ENCODE results near the gene TTLL11.

TTLL11 gene

DNA sequence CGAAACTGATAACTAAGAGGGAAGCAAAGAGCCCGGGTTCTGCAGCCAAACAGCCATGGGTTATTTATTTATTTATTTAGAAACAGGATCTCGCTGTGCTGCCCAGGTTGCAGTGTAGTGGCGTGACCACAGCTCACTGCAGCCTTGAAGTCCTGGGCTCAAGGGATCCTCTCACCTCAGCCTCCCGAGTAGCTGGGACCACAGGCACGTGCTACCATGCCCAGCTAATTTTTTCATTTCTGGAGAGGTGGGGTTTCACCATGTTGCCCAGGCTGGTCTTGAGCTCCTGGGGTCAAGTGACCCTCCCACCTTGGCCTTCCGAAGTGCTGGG is 42.4 kb upstream of the TTLL11 start:
- DNase-seq (ENCODE audit: extremely low read depth, insufficient read length), result no peak
- Histone ChIP-seq H3K27me3 (replicated peaks; ENCODE audit: control insufficient read depth, insufficient read depth, low read length) (no peaks in the 10 kb centered on the region; the same call in 1 of the 2 replicates), H3K36me3 (ENCODE audit: control insufficient read depth, insufficient read depth, low read length) (no peaks in the 10 kb centered on the region), H3K4me3 (replicated peaks; ENCODE audit: low read depth, low read length) (no peak overlapping the region)
- TF ChIP-seq, protein P1, sequence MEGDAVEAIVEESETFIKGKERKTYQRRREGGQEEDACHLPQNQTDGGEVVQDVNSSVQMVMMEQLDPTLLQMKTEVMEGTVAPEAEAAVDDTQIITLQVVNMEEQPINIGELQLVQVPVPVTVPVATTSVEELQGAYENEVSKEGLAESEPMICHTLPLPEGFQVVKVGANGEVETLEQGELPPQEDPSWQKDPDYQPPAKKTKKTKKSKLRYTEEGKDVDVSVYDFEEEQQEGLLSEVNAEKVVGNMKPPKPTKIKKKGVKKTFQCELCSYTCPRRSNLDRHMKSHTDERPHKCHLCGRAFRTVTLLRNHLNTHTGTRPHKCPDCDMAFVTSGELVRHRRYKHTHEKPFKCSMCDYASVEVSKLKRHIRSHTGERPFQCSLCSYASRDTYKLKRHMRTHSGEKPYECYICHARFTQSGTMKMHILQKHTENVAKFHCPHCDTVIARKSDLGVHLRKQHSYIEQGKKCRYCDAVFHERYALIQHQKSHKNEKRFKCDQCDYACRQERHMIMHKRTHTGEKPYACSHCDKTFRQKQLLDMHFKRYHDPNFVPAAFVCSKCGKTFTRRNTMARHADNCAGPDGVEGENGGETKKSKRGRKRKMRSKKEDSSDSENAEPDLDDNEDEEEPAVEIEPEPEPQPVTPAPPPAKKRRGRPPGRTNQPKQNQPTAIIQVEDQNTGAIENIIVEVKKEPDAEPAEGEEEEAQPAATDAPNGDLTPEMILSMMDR (IDR thresholded peaks at IDR 0.05; ENCODE audit: insufficient read depth, low read length, poor library complexity, severe bottlenecking), result no peak

DNA sequence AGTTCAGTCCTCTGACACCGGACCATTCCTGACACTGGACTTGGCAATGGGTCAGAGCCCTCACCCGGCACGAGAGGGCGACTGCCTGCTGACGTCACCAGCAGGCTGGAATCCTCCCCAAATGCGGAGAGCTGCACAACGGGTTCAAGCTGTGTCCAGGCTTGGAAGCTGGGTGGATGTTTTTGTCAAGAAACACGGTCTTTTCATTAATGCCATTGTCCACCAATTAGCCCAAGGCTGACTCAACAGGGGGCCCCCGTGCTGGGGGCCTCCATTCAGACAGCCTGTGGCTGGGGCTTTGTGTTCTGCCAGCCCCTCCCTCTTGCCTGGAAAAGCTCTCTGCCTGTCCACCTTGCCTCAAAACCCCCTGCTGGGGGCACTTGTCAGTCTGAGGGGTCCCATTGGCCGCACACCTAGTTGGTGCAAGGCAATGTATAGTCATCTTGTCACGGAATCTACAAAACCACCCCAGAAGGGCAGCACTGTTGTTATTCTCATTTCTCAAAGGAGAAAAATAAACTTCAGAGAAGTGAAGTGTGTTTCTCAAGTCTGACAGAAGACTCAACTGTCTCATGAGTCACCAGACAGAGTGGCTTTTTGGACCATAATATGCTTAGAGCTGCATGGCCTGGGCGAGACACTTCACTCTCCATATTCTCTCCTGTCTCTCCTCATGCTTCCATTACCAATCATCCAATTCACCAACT is 41.9 kb upstream of the TTLL11 start:
- H3K4me3 ChIP-seq (replicated peaks; ENCODE audit: low read depth, low read length), result no peak overlapping the region
- DNase-seq (ENCODE audit: extremely low read depth, insufficient read length), result no peak
- TF ChIP-seq, protein P1 (IDR thresholded peaks at IDR 0.05; ENCODE audit: insufficient read depth, low read length, poor library complexity, severe bottlenecking), result no peak

DNA sequence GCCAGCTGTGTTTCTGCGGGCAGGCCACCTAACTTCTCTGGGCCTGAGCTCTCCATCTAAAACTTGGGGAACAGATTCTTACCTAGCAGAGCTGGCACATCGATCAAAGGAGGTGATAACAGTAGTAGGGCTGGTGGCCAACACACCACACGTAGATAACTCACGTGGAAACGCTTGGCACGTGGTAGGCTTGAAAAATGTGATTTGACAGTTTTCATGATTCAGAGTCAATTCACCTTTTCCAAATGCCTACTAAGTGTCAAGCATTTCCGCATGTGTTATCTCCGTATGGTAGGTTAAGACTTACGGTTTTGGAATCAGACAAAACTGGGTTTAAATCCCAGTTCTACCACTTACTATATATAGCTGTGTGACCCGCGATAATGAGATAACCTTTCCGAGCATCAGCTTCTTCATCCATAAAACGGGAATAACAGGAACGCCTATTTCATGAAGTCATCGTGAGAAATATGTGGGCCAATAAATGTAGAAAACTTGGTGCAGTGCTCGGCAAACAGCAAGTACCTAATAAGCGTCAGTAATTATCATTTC is 41.0 kb upstream of the TTLL11 start:
- no peak overlapping the region for H3K4me3 ChIP-seq (replicated peaks; ENCODE audit: low read depth, low read length)
- TF ChIP-seq, protein P1 (IDR thresholded peaks at IDR 0.05; ENCODE audit: insufficient read depth, low read length, poor library complexity, severe bottlenecking), result no peak
- no peak for DNase-seq (ENCODE audit: extremely low read depth, insufficient read length)
- no peaks in the 10 kb centered on the region for H3K36me3 ChIP-seq (ENCODE audit: control insufficient read depth, insufficient read depth, low read length)
- no peaks in the 10 kb centered on the region; the same call in 1 of the 2 replicates for H3K27me3 ChIP-seq (replicated peaks; ENCODE audit: control insufficient read depth, insufficient read depth, low read length)

More for the DNA sequence above, 41.9 kb upstream of the TTLL11 start:
- no peaks in the 10 kb centered on the region; the same call in 1 of the 2 replicates for H3K27me3 ChIP-seq (replicated peaks; ENCODE audit: control insufficient read depth, insufficient read depth, low read length)
- H3K36me3 ChIP-seq (ENCODE audit: control insufficient read depth, insufficient read depth, low read length), result no peaks in the 10 kb centered on the region

DNA sequence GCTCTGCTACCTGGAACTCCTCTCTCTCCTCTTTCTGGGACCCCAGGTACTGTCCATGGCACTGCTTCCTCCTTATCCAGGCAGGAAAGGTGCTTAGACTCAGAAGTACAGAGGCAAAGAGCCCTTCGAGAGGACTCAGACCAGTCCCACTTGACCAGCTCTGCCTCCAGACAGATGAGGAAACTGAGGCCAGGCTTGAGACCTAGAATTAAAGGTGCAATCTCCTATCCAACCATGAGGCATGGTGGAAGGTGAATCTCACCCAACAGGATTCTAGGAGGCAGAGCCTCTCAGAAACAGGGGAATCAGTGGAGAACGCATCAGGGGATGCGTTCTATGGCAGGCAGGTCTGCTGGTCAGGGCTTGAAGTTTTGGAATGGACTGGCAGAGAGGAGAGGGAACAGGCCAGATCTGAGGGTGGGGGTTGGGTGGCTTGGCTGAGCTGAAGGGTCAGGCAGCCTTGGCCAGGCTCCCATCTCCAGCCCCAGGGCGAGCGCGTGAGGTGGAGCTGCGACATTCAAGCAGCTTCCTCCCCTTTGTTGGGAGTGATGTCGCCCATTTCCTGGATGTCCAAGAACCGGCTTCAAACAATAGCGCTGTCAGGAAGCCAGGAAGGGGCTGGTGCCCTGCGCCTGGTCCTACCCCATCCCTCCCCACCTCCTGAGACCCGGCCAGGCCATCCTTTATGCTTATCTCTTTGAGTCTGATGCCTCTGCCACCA is 40.3 kb upstream of the TTLL11 start:
- no peaks in the 10 kb centered on the region; the same call in 1 of the 2 replicates for H3K27me3 ChIP-seq (replicated peaks; ENCODE audit: control insufficient read depth, insufficient read depth, low read length)
- H3K4me3 ChIP-seq (replicated peaks; ENCODE audit: low read depth, low read length), result no peak overlapping the region
- H3K36me3 ChIP-seq (ENCODE audit: control insufficient read depth, insufficient read depth, low read length), result no peaks in the 10 kb centered on the region
- DNase-seq (ENCODE audit: extremely low read depth, insufficient read length), result no peak
- TF ChIP-seq, protein P1 (IDR thresholded peaks at IDR 0.05; ENCODE audit: insufficient read depth, low read length, poor library complexity, severe bottlenecking), result no peak

DNA sequence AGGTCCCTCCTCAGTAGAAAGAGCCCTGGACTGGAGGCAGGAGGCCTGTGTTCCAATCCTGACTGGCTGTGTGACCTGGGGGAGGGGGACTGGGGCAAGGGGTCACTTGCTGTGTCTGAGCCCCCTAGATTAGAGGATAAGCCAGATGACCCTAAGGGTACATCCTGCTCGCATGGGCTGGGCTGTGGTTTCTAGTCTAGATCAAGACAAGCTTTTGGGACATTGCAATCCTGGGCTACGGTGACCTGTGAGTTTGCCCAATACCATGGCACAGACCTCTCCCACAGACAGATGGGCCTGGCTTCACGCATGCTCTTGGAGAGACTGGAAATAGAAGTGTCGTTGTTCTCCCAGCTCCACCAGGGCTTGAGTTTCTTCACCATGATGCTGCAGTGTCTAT is 39.4 kb upstream of the TTLL11 start:
- H3K27me3 ChIP-seq (replicated peaks; ENCODE audit: control insufficient read depth, insufficient read depth, low read length), result no peaks in the 10 kb centered on the region; the same call in 1 of the 2 replicates
- DNase-seq (ENCODE audit: extremely low read depth, insufficient read length), result no peak
- H3K36me3 ChIP-seq (ENCODE audit: control insufficient read depth, insufficient read depth, low read length), result no peaks in the 10 kb centered on the region
- no peak overlapping the region for H3K4me3 ChIP-seq (replicated peaks; ENCODE audit: low read depth, low read length)
- TF ChIP-seq, protein P1 (IDR thresholded peaks at IDR 0.05; ENCODE audit: insufficient read depth, low read length, poor library complexity, severe bottlenecking), result no peak
